ENCODE measurements around the gene UBE2L3.

- TF ChIP-seq CTCF (IDR thresholded peaks at IDR 0.05; ENCODE audit: insufficient read depth, low read length, poor library complexity, severe bottlenecking) (no peak), EZH2phosphoT487 (conservative IDR thresholded peaks at IDR 0.05; ENCODE audit: low read length) (no peak)
These were observed 89.5 kb downstream of the UBE2L3 start for GRCh38 chr22:21657020-21657359.
